Measurements from ENCODE around the gene KRTAP10-1.

GRCh38 chr21:44572959-44573583 is 33.1 kb upstream of the KRTAP10-1 start:
- no peak for TF ChIP-seq POLR2AphosphoS5 (IDR thresholded peaks at IDR 0.05)
- no peak for TF ChIP-seq EP300 (IDR thresholded peaks at IDR 0.05)
